Measurements from ENCODE around the gene MCAM.

Gene MCAM

DNA sequence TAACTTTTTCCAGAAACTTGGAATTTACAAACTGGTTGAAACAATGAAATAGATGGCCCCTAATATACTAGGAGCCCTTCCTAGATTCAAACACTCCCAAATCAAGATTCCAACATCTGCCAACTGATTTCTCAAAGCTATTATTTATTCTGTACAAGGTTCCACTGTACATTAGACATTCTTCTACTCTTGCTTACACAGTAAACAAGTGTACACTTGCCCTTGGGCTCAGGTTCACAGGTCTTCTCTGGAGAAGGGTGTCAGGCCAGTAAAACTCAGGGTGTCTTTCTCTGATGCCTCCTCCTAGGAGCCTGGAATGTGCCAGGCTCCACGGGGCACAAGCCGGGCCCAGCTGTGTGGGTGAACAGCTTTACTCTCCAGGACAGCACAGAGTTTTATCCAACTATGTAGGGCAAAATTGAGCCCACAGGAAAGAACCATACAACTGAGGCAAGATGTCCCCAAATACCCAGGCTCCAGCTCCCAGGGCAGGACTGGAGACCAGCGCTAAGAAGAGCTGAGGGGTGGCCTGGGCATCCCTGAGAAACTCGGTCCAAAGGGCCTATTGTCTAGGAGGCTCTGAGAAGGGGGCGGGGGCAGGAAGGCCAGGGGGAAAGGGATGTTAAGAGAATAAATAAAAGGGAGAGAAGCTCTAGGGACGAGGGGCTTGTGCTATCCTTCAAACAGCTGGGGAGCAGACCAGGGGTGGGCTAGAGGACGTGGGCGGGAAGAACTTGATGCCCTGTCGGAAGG, 38.3 kb upstream of the MCAM start:
- H3K27ac Mint-ChIP-seq, result no peak overlapping the region
- peaks cover 71% of the 10 kb centered on the region for H3K27me3 Mint-ChIP-seq (ENCODE audit: low read depth, poor library complexity)
- peak overlapping the region; percentile 36 for H3K4me3 Mint-ChIP-seq
- TF ChIP-seq, protein P1, sequence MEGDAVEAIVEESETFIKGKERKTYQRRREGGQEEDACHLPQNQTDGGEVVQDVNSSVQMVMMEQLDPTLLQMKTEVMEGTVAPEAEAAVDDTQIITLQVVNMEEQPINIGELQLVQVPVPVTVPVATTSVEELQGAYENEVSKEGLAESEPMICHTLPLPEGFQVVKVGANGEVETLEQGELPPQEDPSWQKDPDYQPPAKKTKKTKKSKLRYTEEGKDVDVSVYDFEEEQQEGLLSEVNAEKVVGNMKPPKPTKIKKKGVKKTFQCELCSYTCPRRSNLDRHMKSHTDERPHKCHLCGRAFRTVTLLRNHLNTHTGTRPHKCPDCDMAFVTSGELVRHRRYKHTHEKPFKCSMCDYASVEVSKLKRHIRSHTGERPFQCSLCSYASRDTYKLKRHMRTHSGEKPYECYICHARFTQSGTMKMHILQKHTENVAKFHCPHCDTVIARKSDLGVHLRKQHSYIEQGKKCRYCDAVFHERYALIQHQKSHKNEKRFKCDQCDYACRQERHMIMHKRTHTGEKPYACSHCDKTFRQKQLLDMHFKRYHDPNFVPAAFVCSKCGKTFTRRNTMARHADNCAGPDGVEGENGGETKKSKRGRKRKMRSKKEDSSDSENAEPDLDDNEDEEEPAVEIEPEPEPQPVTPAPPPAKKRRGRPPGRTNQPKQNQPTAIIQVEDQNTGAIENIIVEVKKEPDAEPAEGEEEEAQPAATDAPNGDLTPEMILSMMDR (IDR thresholded peaks at IDR 0.05), result no peak
- H3K4me1 Mint-ChIP-seq, result peaks cover 47% of the 10 kb centered on the region
- H3K36me3 Mint-ChIP-seq (ENCODE audit: low read depth), result peaks cover 19% of the 10 kb centered on the region
- peaks cover 4% of the 10 kb centered on the region for H3K9me3 Mint-ChIP-seq
- DNase-seq, result no peak

DNA sequence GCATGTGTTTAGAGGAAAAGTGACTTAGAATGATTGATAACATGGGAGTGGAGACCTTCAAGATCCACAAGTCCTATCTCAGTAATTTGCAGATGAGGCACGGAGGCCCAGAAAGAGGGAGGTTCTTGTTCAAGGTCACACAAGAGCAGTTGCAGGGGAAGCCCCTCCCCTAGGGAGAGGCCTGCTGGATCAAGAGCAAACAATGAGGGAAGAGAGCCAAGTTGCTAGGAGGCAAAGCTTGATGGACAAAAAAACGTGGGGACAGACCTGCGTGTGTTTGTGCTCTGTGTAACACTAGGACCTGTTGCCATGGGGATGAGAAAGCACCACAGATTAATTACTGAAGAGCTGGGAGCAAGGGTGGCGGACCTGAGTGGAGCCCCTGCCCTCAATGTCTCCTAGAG, 35.9 kb upstream of the MCAM start:
- peaks cover 35% of the 10 kb centered on the region for H3K4me1 Mint-ChIP-seq
- H3K9me3 Mint-ChIP-seq, result peaks cover 4% of the 10 kb centered on the region
- peaks cover 5% of the 10 kb centered on the region for H3K36me3 Mint-ChIP-seq (ENCODE audit: low read depth)
- H3K27me3 Mint-ChIP-seq (ENCODE audit: low read depth, poor library complexity), result peaks cover 68% of the 10 kb centered on the region
- H3K27ac Mint-ChIP-seq, result no peak overlapping the region
- TF ChIP-seq, protein P1 (IDR thresholded peaks at IDR 0.05), result no peak
- no peak overlapping the region for H3K4me3 Mint-ChIP-seq
- DNase-seq, result no peak

DNA sequence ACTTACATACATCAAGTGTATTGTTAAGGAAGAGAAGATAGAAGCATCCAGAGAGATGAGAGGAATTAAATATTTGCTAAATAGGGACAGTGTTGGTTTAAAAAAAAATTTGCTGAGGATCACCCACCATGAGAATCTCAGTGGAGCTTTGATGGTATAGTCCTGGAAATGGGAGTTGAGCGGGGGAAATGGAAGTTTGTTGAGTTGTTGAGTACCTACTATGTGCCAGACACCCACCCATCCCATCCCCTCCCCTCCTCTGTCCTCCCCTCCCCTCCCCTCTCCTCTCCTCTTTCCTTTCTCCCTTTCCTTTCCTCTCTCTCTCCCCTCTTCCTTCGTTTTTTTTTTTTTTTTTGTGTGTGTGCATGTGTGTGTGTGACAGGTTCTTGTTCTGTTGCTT, 34.3 kb upstream of the MCAM start:
- TF ChIP-seq, protein P1 (IDR thresholded peaks at IDR 0.05), result no peak
- no peak for DNase-seq
- Mint-ChIP-seq H3K4me3 (no peak overlapping the region), H3K36me3 (ENCODE audit: low read depth) (no peaks in the 10 kb centered on the region), H3K9me3 (peaks cover 4% of the 10 kb centered on the region), H3K27me3 (ENCODE audit: low read depth, poor library complexity) (peaks cover 72% of the 10 kb centered on the region), H3K27ac (peak overlapping the region; percentile 47), H3K4me1 (peaks cover 21% of the 10 kb centered on the region)

DNA sequence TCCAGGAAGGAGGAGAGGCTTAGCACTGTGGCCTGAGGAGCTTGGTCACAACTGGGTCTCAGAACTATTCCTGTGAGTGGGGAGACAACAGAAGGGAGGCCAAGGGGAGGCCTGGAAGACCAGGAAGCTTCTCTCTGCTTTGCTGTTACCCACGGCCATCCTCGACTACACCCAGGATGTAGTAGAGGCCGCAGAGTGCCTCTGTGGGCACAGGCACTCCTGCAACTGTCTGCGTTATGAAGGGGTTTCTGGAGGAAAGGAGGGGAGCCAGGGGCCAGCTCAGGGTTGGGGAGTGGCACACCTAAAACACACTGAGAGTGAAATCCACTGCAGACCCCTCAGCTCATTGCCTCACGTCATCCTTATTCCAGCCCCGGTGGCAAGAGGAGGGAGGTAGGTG, 33.4 kb upstream of the MCAM start:
- Mint-ChIP-seq H3K36me3 (ENCODE audit: low read depth) (no peaks in the 10 kb centered on the region), H3K4me1 (peaks cover 13% of the 10 kb centered on the region), H3K9me3 (peaks cover 4% of the 10 kb centered on the region), H3K27ac (no peak overlapping the region), H3K4me3 (no peak overlapping the region), H3K27me3 (ENCODE audit: low read depth, poor library complexity) (peaks cover 72% of the 10 kb centered on the region)
- no peak for DNase-seq
- TF ChIP-seq, protein P1 (IDR thresholded peaks at IDR 0.05), result no peak

DNA sequence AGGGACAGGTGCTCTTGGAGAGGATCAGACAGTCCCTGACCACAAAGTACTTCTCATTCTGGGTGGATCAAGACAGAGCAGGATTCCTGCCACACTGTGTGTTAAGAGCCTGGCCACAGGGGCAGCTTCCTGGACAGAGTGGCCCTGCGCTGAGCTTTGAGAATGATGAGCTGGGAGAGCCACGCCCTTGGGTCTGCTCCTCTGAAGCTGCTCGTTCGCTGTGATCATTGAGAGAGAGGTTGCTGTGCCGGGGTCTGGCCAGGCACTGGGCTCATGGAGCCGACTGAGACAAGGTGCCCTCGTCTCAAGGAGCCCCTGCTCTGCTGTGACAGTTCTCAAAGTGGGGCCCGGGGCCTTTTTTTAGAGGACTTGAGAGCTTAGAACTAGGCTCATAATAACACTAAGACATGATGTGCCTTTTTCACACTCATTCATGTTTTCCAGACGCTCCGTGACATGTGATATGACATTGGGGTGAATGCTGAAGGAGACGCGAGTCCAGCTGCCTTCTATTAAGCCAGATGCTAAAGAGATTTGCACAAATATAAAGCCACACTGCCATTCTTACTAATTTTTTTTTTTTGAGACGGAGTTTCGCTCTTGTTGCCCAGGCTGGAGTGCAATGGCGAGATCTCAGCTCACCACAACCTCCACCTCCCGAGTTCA, 31.1 kb upstream of the MCAM start:
- H3K36me3 Mint-ChIP-seq (ENCODE audit: low read depth), result no peaks in the 10 kb centered on the region
- peaks cover 76% of the 10 kb centered on the region for H3K27me3 Mint-ChIP-seq (ENCODE audit: low read depth, poor library complexity)
- TF ChIP-seq, protein P1 (IDR thresholded peaks at IDR 0.05), result no peak
- H3K27ac Mint-ChIP-seq, result no peak overlapping the region
- H3K4me3 Mint-ChIP-seq, result no peak overlapping the region
- H3K4me1 Mint-ChIP-seq, result peaks cover 6% of the 10 kb centered on the region
- no peak for DNase-seq
- peaks cover 4% of the 10 kb centered on the region for H3K9me3 Mint-ChIP-seq

Measured in nephron progenitor cell (in vitro differentiated cells).